ENCODE measurements around the gene MITF. TPM values are rescaled to one million over a fixed set of nuclear protein-coding genes. Genes with fewer than 3 reads are reported as not detected.

MITF gene
- total RNA-seq = 2.5 TPM

GRCh38 chr3:69739204-69740102 lies at the start of gene MITF:
Gene MITF (plus strand): TSS chr3:69739464. CDS start chr3:69739598, 134 bp downstream.

GRCh38 chr3:69999140-70000027 lies 260.1 kb downstream of the MITF start, which contains the start of gene SAMMSON:
Gene SAMMSON (plus strand): TSS chr3:69999733.

Small RNAs within 50 kb of the gene (small RNA-seq; reads per million reads assigned to genes)
- not detected for gene RN7SL418P (ENCODE audit: low replicate concordance)
